HepG2 (cell line): ENCODE data around the gene SQOR. TPM values are rescaled to one million over a fixed set of nuclear protein-coding genes. Genes with fewer than 3 reads are reported as not detected.

ENCODE experiments used
- DR1 ChIP-seq: sonication (generic); formaldehyde crosslinking; IDR thresholded peaks from 2 replicates; pipeline ENCODE4 v1.8.0; 2021; ENCODE audit warnings: mild to moderate bottlenecking, missing genetic modification reagents, inconsistent platforms
- HDAC2 ChIP-seq: sonication (generic); formaldehyde crosslinking; IDR thresholded peaks from 2 replicates; pipeline ENCODE4 v1.4.0; 2020; ENCODE audit warnings: missing genetic modification reagents
- HINFP ChIP-seq: sonication (generic); formaldehyde crosslinking; IDR thresholded peaks from 2 replicates; pipeline ENCODE4 v1.4.0; 2020; ENCODE audit warnings: low read depth, mild to moderate bottlenecking, missing genetic modification reagents
- HMG20B ChIP-seq: conservative IDR thresholded peaks from 2 replicates; pipeline ENCODE4 v1.6.1; 2016; ENCODE audit warnings: missing genetic modification reagents, missing compliant biosample characterization
- HMGA1 ChIP-seq: sonication (generic); formaldehyde crosslinking; conservative IDR thresholded peaks from 2 replicates; pipeline ENCODE4 v1.4.0; 2020; ENCODE audit warnings: missing genetic modification reagents
- JARID2 ChIP-seq: sonication (generic); formaldehyde crosslinking; IDR thresholded peaks from 2 replicates; pipeline ENCODE4 v1.8.1; 2023; ENCODE audit warnings: missing genetic modification reagents, inconsistent platforms; ENCODE audit not compliant: insufficient replicate concordance
- MXI1 ChIP-seq: IDR thresholded peaks from 3 replicates; pipeline ENCODE4 v1.6.1; 2012; ENCODE audit warnings: low read depth, low read length, inconsistent platforms, borderline replicate concordance
- NFRKB ChIP-seq: fragments of 450-650 bp; IDR thresholded peaks from 2 replicates; pipeline ENCODE4 v1.6.1; 2017
- NKX3-1 ChIP-seq: sonication (generic); formaldehyde crosslinking; IDR thresholded peaks from 2 replicates; pipeline ENCODE4 v1.5.0; 2020; ENCODE audit warnings: missing genetic modification reagents
- TOPORS ChIP-seq: sonication (generic); formaldehyde crosslinking; IDR thresholded peaks from 2 replicates; pipeline ENCODE4 v1.8.0; 2023; ENCODE audit warnings: mild to moderate bottlenecking, missing genetic modification reagents
- U2AF1 ChIP-seq: fragments of 200-400 bp; formaldehyde crosslinking; optimal IDR thresholded peaks from 2 replicates; pipeline ENCODE3; 2017; ENCODE audit warnings: mild to moderate bottlenecking, low read depth, low read length
- ZNF180 ChIP-seq: sonication (generic); formaldehyde crosslinking; IDR thresholded peaks from 2 replicates; pipeline ENCODE4 v1.4.0; 2020; ENCODE audit warnings: low read depth, missing genetic modification reagents, borderline replicate concordance
- ZNF230 ChIP-seq: sonication (generic); formaldehyde crosslinking; IDR thresholded peaks from 2 replicates; pipeline ENCODE4 v1.4.0; 2020; ENCODE audit warnings: mild to moderate bottlenecking, missing genetic modification reagents
- ZNF329 ChIP-seq: sonication (generic); formaldehyde crosslinking; IDR thresholded peaks from 2 replicates; pipeline ENCODE4 v1.9.0; 2021; ENCODE audit warnings: low read depth, mild to moderate bottlenecking, missing genetic modification reagents
- ZNF780A ChIP-seq: sonication (generic); formaldehyde crosslinking; IDR thresholded peaks from 2 replicates; pipeline ENCODE4 v1.8.0; 2022; ENCODE audit warnings: mild to moderate bottlenecking, missing genetic modification reagents, moderate library complexity
- ZNF800 ChIP-seq: sonication (generic); formaldehyde crosslinking; IDR thresholded peaks from 2 replicates; pipeline ENCODE4 v1.4.0; 2020; ENCODE audit warnings: missing genetic modification reagents
- ZNF839 ChIP-seq: sonication (generic); formaldehyde crosslinking; IDR thresholded peaks from 2 replicates; pipeline ENCODE4 v1.4.0; 2020; ENCODE audit warnings: missing genetic modification reagents, mild to moderate bottlenecking, borderline replicate concordance
- ZNF891 ChIP-seq: sonication (generic); formaldehyde crosslinking; IDR thresholded peaks from 2 replicates; pipeline ENCODE4 v1.5.0; 2020; ENCODE audit warnings: mild to moderate bottlenecking, missing genetic modification reagents
- polyA plus RNA-seq, 8 experiments: library from polyadenylated mRNA; depleted of rRNA in 3 of 8; stranded (reverse) in 7 of 8; unstranded in 1 of 8; fragments of >200 nt; fragmentation: Illumina TruSeq in 4 of 8; extraction: Trizol in 4 of 8; gene quantifications; 2 replicates each; pipeline versions ENCODE4 v1.2.1 to v1.2.3, GENCODE V29; 2011 to 2016; ENCODE audit warnings: low read depth in 4 of 8, missing spikeins in 1 of 8, mixed read lengths in 1 of 8; ENCODE audit not compliant: insufficient read depth in 1 of 8
- total RNA-seq, 5 experiments: library from RNA; depleted of rRNA; stranded (reverse); fragments of >200 nt; fragmentation: Illumina TruSeq; extraction: Trizol; gene quantifications; 2 replicates each; pipeline ENCODE4 v1.2.3, GENCODE V29; 2016; ENCODE audit warnings: low read depth in 1 of 5
- TF ChIP-seq, protein P1 (sequence below): sonication (generic); formaldehyde crosslinking; IDR thresholded peaks from 2 replicates; pipeline ENCODE4 v1.4.0; 2020; ENCODE audit warnings: mild to moderate bottlenecking, missing genetic modification reagents
- TF ChIP-seq, protein P2 (sequence below): sonication (generic); formaldehyde crosslinking; IDR thresholded peaks from 2 replicates; pipeline ENCODE4 v1.4.0; 2020; ENCODE audit warnings: missing genetic modification reagents
- TF ChIP-seq, protein P3 (sequence below): sonication (generic); formaldehyde crosslinking; IDR thresholded peaks from 2 replicates; pipeline ENCODE4 v1.9.0; 2022; ENCODE audit warnings: missing genetic modification reagents, mild to moderate bottlenecking, borderline replicate concordance

Gene SQOR
- total and polyA plus RNA-seq, 2 of the 13 experiments (the other 11 are each of a cell fraction or from before 2014, with no cell fraction given), result 19.3 to 19.4 TPM

DNA sequence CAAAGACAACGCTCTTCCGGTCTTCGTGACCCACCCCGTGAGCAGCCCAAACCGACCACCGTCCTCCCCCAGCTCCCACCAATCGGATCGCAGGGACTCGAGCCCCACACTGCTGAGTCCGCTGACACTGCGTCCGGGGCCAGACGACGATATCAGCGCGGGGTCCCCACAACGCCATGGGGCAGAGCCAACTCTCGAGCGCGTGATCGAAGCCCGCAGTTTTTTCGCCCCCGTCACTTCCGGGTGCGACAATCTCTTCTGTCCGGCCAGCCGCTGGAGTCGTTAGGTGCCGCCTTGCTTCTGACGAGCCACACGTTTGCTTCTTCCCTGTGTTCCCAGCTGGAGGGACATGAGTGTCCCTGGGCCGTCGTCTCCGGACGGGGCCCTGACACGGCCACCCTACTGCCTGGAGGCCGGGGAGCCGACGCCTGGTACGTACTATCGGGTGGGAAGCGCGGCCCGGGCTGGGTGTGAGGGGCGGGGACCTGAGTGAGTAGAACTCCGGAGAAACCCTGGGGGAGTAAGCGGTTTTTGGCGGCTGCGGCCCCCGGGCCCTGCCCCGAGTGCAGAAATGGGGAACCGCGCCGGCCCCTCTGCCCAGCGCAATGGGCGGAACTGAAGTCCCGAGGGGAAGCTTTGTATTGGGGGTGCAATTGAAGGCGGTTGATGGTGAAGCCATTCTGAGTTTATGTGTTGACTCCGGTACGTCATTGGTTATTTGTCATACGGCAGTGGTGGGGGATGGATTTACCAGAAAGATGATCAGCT is 47.5 kb upstream of the SQOR start, which contains the start of gene BLOC1S6 (continued):
- TF ChIP-seq, protein P1, sequence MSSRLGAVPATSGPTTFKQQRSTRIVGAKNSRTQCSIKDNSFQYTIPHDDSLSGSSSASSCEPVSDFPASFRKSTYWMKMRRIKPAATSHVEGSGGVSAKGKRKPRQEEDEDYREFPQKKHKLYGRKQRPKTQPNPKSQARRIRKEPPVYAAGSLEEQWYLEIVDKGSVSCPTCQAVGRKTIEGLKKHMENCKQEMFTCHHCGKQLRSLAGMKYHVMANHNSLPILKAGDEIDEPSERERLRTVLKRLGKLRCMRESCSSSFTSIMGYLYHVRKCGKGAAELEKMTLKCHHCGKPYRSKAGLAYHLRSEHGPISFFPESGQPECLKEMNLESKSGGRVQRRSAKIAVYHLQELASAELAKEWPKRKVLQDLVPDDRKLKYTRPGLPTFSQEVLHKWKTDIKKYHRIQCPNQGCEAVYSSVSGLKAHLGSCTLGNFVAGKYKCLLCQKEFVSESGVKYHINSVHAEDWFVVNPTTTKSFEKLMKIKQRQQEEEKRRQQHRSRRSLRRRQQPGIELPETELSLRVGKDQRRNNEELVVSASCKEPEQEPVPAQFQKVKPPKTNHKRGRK (CRISPR knock-in tag), result peak; percentile 75; the same call in 1 of the 2 replicates
- TF ChIP-seq NFRKB, result no peak
- TF ChIP-seq JARID2 (CRISPR knock-in tag), result no peak
- TF ChIP-seq DR1 (CRISPR knock-in tag), result peak; percentile 84
- TF ChIP-seq ZNF839, result peak; percentile 80; the same call in 1 of the 2 replicates
- TF ChIP-seq U2AF1, result peak; percentile 38
- peak; percentile 64; the same call in 1 of the 3 replicates for TF ChIP-seq MXI1
- no peak for TF ChIP-seq ZNF230
- TF ChIP-seq ZNF891, result peak; percentile 97; the same call in 1 of the 2 replicates
- TF ChIP-seq ZNF800 (CRISPR knock-in tag), result peak; percentile 70
- TF ChIP-seq ZNF180, result no peak
- peak; percentile 69; the same call in 1 of the 2 replicates for TF ChIP-seq ZNF329 (CRISPR knock-in tag)
- TF ChIP-seq HINFP (CRISPR knock-in tag), result peak; percentile 95
- TF ChIP-seq, protein P2, sequence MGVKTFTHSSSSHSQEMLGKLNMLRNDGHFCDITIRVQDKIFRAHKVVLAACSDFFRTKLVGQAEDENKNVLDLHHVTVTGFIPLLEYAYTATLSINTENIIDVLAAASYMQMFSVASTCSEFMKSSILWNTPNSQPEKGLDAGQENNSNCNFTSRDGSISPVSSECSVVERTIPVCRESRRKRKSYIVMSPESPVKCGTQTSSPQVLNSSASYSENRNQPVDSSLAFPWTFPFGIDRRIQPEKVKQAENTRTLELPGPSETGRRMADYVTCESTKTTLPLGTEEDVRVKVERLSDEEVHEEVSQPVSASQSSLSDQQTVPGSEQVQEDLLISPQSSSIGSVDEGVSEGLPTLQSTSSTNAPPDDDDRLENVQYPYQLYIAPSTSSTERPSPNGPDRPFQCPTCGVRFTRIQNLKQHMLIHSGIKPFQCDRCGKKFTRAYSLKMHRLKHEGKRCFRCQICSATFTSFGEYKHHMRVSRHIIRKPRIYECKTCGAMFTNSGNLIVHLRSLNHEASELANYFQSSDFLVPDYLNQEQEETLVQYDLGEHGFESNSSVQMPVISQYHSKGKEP, result no peak
- no peak for TF ChIP-seq NKX3-1 (CRISPR knock-in tag)
- peak; percentile 64 for TF ChIP-seq HDAC2
- no peak for TF ChIP-seq HMGA1
- TF ChIP-seq, protein P3, sequence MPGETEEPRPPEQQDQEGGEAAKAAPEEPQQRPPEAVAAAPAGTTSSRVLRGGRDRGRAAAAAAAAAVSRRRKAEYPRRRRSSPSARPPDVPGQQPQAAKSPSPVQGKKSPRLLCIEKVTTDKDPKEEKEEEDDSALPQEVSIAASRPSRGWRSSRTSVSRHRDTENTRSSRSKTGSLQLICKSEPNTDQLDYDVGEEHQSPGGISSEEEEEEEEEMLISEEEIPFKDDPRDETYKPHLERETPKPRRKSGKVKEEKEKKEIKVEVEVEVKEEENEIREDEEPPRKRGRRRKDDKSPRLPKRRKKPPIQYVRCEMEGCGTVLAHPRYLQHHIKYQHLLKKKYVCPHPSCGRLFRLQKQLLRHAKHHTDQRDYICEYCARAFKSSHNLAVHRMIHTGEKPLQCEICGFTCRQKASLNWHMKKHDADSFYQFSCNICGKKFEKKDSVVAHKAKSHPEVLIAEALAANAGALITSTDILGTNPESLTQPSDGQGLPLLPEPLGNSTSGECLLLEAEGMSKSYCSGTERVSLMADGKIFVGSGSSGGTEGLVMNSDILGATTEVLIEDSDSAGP, result peak; percentile 94
- TF ChIP-seq TOPORS, result peak; percentile 93; the same call in 1 of the 2 replicates
- TF ChIP-seq ZNF780A (CRISPR knock-in tag), result no peak
- peak; percentile 68 for TF ChIP-seq HMG20B (CRISPR knock-in tag)
